Measurements from ENCODE around the gene KCNJ14.

KCNJ14 gene

DNA sequence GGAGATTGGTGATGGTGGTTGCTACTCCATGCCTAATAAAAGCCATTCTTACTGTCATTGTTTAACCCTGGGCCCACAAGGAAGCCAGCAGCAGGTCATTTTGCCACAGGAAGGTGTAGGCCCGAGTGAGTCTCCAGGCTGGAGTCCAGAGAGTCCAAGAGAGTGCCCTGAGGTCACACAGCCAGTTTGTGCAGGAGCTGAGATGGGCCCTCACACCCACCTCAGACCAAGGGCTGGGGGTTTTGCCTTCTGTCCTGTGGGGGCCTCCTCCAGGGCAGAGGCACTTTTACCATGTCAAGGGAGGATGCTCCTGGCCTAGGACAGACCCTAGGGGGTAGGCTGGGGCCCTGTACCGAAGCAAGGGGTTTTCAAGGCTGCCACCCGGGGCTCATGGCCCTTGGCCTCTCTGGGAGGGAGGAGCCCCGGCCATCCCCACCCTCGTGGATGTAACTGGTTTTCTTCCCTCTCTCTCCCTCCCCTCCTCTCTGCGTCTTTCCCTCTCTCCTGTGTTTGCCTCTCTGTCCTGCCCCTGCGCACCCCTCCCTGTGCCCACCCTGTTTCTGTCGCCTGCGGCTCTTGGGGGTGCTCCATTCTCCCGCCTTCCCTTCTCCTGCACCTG lies 21.8 kb downstream of the KCNJ14 start:
- TF ChIP-seq, protein P1, sequence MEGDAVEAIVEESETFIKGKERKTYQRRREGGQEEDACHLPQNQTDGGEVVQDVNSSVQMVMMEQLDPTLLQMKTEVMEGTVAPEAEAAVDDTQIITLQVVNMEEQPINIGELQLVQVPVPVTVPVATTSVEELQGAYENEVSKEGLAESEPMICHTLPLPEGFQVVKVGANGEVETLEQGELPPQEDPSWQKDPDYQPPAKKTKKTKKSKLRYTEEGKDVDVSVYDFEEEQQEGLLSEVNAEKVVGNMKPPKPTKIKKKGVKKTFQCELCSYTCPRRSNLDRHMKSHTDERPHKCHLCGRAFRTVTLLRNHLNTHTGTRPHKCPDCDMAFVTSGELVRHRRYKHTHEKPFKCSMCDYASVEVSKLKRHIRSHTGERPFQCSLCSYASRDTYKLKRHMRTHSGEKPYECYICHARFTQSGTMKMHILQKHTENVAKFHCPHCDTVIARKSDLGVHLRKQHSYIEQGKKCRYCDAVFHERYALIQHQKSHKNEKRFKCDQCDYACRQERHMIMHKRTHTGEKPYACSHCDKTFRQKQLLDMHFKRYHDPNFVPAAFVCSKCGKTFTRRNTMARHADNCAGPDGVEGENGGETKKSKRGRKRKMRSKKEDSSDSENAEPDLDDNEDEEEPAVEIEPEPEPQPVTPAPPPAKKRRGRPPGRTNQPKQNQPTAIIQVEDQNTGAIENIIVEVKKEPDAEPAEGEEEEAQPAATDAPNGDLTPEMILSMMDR (IDR thresholded peaks at IDR 0.05; ENCODE audit: low read depth, low read length) = no peak
- no peak overlapping the region for H3K4me3 ChIP-seq (ENCODE audit: low read depth, low read length)

DNA sequence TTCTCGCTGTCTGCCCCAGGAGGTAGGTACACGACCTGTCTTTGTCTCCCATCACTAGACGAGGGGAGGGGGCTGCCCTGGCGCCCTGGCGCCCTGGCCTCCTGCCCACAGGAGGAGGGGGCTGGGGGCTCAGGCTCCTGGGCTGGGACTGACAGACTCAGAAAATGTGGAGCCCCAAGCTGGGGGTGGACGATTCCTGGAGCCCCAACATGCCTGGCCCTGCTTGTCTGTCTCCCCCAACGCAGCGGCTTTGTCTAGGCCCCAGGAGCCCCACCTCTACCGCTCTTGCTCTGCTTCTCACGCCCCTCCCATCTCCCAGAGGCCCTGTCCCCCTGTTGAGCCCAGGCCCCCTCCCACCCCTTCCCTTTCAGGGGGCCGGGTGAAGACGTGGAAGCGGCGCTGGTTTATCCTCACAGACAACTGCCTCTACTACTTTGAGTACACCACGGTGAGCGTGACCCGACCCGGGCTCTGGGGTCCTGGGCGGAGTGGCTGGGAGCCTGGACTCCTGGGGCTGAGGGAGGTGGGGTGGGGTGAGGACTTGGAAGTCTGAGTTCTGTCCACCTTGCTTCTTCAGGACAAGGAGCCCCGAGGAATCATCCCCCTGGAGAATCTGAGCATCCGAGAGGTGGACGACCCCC lies 22.4 kb downstream of the KCNJ14 start:
- TF ChIP-seq, protein P1 (IDR thresholded peaks at IDR 0.05; ENCODE audit: low read depth, low read length) = no peak
- no peak overlapping the region for H3K4me3 ChIP-seq (ENCODE audit: low read depth, low read length)

DNA sequence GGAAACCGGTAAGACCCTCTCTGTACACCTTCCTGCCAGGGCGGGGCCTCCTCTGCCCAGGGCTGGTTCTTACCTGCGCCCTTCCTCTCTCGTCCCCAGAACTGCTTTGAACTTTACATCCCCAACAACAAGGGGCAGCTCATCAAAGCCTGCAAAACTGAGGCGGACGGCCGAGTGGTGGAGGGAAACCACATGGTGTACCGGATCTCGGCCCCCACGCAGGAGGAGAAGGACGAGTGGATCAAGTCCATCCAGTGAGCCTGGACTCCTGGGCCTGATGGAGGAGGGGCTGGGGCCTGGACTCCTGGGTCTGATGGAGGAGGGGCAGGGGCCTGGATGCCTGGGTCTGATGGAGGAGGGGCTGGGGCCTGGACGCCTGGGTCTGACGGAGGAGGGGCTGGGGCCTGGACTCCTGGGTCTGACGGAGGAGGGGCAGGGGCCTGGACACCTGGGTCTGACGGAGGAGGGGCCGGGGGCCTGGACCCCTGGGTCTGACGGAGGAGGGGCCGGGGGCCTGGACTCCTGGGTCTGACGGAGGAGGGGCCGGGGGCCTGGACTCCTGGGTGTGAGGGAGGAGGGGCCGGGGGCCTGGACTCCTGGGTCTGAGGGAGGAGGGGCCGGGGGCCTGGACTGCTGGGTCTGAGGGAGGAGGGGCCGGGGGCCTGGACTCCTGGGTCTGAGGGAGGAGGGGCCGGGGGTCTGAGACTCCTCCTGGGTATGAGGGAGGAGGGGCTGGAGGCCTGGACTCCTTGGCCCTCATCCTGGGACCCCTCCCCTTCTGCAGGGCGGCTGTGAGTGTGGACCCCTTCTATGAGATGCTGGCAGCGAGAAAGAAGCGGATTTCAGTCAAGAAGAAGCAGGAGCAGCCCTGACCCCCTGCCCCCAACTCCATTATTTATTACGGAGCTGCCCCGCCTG lies 23.2 kb downstream of the KCNJ14 start:
- no peak overlapping the region for H3K4me3 ChIP-seq (ENCODE audit: low read depth, low read length)
- TF ChIP-seq, protein P1 (IDR thresholded peaks at IDR 0.05; ENCODE audit: low read depth, low read length) = no peak

DNA sequence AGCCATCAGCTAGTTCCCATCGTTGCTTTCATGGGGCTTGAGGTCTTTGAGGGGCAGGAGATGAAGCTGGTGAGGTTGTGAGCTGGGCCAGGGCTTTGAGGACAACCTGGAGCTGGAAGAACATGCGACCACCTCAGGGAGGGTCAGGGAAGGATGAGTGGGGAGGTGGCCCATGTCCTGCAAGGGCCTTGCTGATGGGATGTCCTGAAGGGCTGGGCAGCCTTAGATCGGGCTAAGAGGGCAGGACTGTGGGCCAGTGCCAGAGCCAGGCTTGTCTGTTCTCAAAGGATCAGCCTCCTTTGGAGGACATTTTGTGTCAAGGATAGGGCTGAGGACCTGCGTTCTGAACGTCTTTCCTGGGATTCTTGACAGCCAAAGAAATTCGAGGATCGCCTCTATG lies 24.3 kb downstream of the KCNJ14 start:
- H3K4me3 ChIP-seq (ENCODE audit: low read depth, low read length) = no peak overlapping the region

DNA sequence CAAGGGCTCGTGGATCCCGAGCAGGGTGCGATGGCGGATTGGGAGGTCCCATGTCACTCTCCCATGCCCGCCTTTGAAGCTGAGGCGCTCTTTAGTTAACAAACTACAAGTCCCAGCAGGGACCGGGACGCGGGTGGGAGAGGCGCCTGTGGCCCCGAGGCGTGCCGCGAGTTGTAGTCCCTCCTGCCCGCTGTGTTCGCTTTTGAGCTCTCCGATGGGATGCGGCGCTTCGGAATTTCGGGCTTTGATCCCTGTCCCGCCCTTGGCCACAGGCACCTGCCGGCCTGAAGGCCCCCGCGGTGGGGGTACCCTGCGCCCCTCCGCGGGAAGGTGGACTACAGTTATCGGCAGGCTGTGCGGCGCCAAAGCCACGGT lies 24.8 kb downstream of the KCNJ14 start:
- TF ChIP-seq, protein P1 (IDR thresholded peaks at IDR 0.05; ENCODE audit: low read depth, low read length) = no peak
- H3K4me3 ChIP-seq (ENCODE audit: low read depth, low read length) = 0 out of 2 replicates have a peak overlapping the region, but pooled peaks have one; percentile 18

More for the DNA sequence above, 24.3 kb downstream of the KCNJ14 start:
- TF ChIP-seq, protein P1 (IDR thresholded peaks at IDR 0.05; ENCODE audit: low read depth, low read length) = no peak

GRCh38 chr19:48480558-48481500 lies 25.5 kb downstream of the KCNJ14 start:
- H3K4me3 ChIP-seq (ENCODE audit: low read depth, low read length) = 0 out of 2 replicates have a peak overlapping the region, but pooled peaks have one; percentile 18
- TF ChIP-seq, protein P1 (IDR thresholded peaks at IDR 0.05; ENCODE audit: low read depth, low read length) = no peak
